Measurements from ENCODE around the gene ARHGAP24.

- TF ChIP-seq CTCF (conservative IDR thresholded peaks at IDR 0.05) (no peak), ZFX (IDR thresholded peaks at IDR 0.05) (no peak)
Observed at GRCh38 chr4:85656759-85657505, 182.0 kb downstream of the ARHGAP24 start.
